HepG2 (cell line): ENCODE measurements around the gene GPRIN1. TPM values are rescaled to one million over a fixed set of nuclear protein-coding genes. Genes with fewer than 3 reads are reported as not detected.

ENCODE experiments used
- ATF5 ChIP-seq: sonication (generic); formaldehyde crosslinking; IDR thresholded peaks from 2 replicates; pipeline ENCODE4 v1.4.0; 2020; ENCODE audit warnings: mild to moderate bottlenecking, low read depth, missing genetic modification reagents
- BATF2 ChIP-seq: sonication (generic); formaldehyde crosslinking; IDR thresholded peaks from 2 replicates; pipeline ENCODE4 v1.8.0; 2022; ENCODE audit warnings: mild to moderate bottlenecking, missing genetic modification reagents, moderate library complexity
- EHMT2 ChIP-seq: fragments of 200-600 bp; sonication (generic); IDR thresholded peaks from 2 replicates; pipeline ENCODE4 v1.7.0; 2017; ENCODE audit warnings: antibody characterized with exemption, low read depth, low read length, borderline replicate concordance
- FOXK1 ChIP-seq: sonication (generic); formaldehyde crosslinking; IDR thresholded peaks from 2 replicates; pipeline ENCODE4 v1.4.0; 2020; ENCODE audit warnings: low read depth, missing genetic modification reagents, borderline replicate concordance
- GMEB1 ChIP-seq: sonication (generic); formaldehyde crosslinking; IDR thresholded peaks from 2 replicates; pipeline ENCODE4 v1.5.1; 2020; ENCODE audit warnings: missing genetic modification reagents, mild to moderate bottlenecking, borderline replicate concordance
- GTF2F1 ChIP-seq: fragments of 150-350 bp; IDR thresholded peaks from 2 replicates; pipeline ENCODE4 v1.6.1; 2014; ENCODE audit warnings: low read length
- HNF4G ChIP-seq, 2 experiments: sonication (generic) in 1 of 2; formaldehyde crosslinking in 1 of 2; IDR thresholded peaks; 2 replicates each; pipeline versions ENCODE4 v1.4.0 to v1.6.1; 2011 to 2020; ENCODE audit warnings: borderline replicate concordance in 2 of 2, low read depth in 2 of 2, mild to moderate bottlenecking in 2 of 2, low read length in 1 of 2, missing genetic modification reagents in 1 of 2, moderate library complexity in 1 of 2
- KDM5A ChIP-seq: fragments of 200-600 bp; sonication (generic); IDR thresholded peaks from 2 replicates; pipeline ENCODE4 v1.7.0; 2018; ENCODE audit warnings: antibody characterized with exemption, mild to moderate bottlenecking, low read length, borderline replicate concordance
- LCORL ChIP-seq, 2 experiments: fragments of 450-650 bp in 1 of 2; sonication (generic) in 1 of 2; formaldehyde crosslinking in 1 of 2; IDR thresholded peaks; 2 replicates each; pipeline versions ENCODE4 v1.5.0 to v1.6.1; 2017 to 2020; ENCODE audit warnings: antibody characterized with exemption in 1 of 2, missing genetic modification reagents in 1 of 2
- NONO ChIP-seq, 2 experiments: fragments of 450-650 bp in 1 of 2; sonication (generic) in 1 of 2; formaldehyde crosslinking in 1 of 2; IDR thresholded peaks in 1 of 2; conservative IDR thresholded peaks in 1 of 2; 2 replicates each; pipeline versions ENCODE4 v1.6.1 to v1.8.0; 2017 to 2022; ENCODE audit warnings: mild to moderate bottlenecking in 1 of 2, missing genetic modification reagents in 1 of 2, moderate library complexity in 1 of 2
- POGZ ChIP-seq: sonication (generic); formaldehyde crosslinking; IDR thresholded peaks from 2 replicates; pipeline ENCODE4 v1.4.0; 2020; ENCODE audit warnings: mild to moderate bottlenecking, missing genetic modification reagents
- POLR2G ChIP-seq: fragments of 200-400 bp; formaldehyde crosslinking; IDR thresholded peaks from 2 replicates; pipeline ENCODE4 v1.6.1; 2018; ENCODE audit warnings: mild to moderate bottlenecking, low read depth, low read length, moderate library complexity
- RXRA ChIP-seq: sonication (generic); formaldehyde crosslinking; IDR thresholded peaks from 2 replicates; pipeline ENCODE4 v1.5.1; 2020; ENCODE audit warnings: missing genetic modification reagents
- SNRNP70 ChIP-seq: fragments of 200-400 bp; formaldehyde crosslinking; IDR thresholded peaks from 2 replicates; pipeline ENCODE4 v1.6.1; 2017; ENCODE audit warnings: mild to moderate bottlenecking, low read depth, low read length, moderate library complexity
- ZBTB43 ChIP-seq: sonication (generic); formaldehyde crosslinking; conservative IDR thresholded peaks from 2 replicates; pipeline ENCODE4 v1.4.0; 2020; ENCODE audit warnings: missing genetic modification reagents
- ZFX ChIP-seq: sonication (generic); formaldehyde crosslinking; IDR thresholded peaks from 2 replicates; pipeline ENCODE4 v1.4.0; 2020; ENCODE audit warnings: mild to moderate bottlenecking, low read depth, missing genetic modification reagents, moderate library complexity
- ZNF235 ChIP-seq: sonication (generic); formaldehyde crosslinking; IDR thresholded peaks from 2 replicates; pipeline ENCODE4 v1.8.1; 2023; ENCODE audit warnings: mild to moderate bottlenecking, missing genetic modification reagents, borderline replicate concordance
- ZNF720 ChIP-seq: sonication (generic); formaldehyde crosslinking; IDR thresholded peaks from 2 replicates; pipeline ENCODE4 v1.4.0; 2020; ENCODE audit warnings: missing genetic modification reagents
- ZNF772 ChIP-seq: sonication (generic); formaldehyde crosslinking; IDR thresholded peaks from 2 replicates; pipeline ENCODE4 v1.5.0; 2020; ENCODE audit warnings: mild to moderate bottlenecking, missing genetic modification reagents
- ZNF891 ChIP-seq: sonication (generic); formaldehyde crosslinking; IDR thresholded peaks from 2 replicates; pipeline ENCODE4 v1.5.0; 2020; ENCODE audit warnings: mild to moderate bottlenecking, missing genetic modification reagents
- polyA plus RNA-seq, 8 experiments: library from polyadenylated mRNA; depleted of rRNA in 3 of 8; stranded (reverse) in 7 of 8; unstranded in 1 of 8; fragments of >200 nt; fragmentation: Illumina TruSeq in 4 of 8; extraction: Trizol in 4 of 8; gene quantifications; 2 replicates each; pipeline versions ENCODE4 v1.2.1 to v1.2.3, GENCODE V29; 2011 to 2016; ENCODE audit warnings: low read depth in 4 of 8, missing spikeins in 1 of 8, mixed read lengths in 1 of 8; ENCODE audit not compliant: insufficient read depth in 1 of 8
- total RNA-seq, 5 experiments: library from RNA; depleted of rRNA; stranded (reverse); fragments of >200 nt; fragmentation: Illumina TruSeq; extraction: Trizol; gene quantifications; 2 replicates each; pipeline ENCODE4 v1.2.3, GENCODE V29; 2016; ENCODE audit warnings: low read depth in 1 of 5
- TF ChIP-seq, protein P1 (sequence below): sonication (generic); formaldehyde crosslinking; IDR thresholded peaks from 2 replicates; pipeline ENCODE4 v1.9.0; 2022; ENCODE audit warnings: missing genetic modification reagents, mild to moderate bottlenecking, borderline replicate concordance

The GPRIN1 gene
- total and polyA plus RNA-seq, 2 of the 13 experiments (the other 11 are each of a cell fraction or from before 2014, with no cell fraction given) = 0.32 to 2.0 TPM

DNA sequence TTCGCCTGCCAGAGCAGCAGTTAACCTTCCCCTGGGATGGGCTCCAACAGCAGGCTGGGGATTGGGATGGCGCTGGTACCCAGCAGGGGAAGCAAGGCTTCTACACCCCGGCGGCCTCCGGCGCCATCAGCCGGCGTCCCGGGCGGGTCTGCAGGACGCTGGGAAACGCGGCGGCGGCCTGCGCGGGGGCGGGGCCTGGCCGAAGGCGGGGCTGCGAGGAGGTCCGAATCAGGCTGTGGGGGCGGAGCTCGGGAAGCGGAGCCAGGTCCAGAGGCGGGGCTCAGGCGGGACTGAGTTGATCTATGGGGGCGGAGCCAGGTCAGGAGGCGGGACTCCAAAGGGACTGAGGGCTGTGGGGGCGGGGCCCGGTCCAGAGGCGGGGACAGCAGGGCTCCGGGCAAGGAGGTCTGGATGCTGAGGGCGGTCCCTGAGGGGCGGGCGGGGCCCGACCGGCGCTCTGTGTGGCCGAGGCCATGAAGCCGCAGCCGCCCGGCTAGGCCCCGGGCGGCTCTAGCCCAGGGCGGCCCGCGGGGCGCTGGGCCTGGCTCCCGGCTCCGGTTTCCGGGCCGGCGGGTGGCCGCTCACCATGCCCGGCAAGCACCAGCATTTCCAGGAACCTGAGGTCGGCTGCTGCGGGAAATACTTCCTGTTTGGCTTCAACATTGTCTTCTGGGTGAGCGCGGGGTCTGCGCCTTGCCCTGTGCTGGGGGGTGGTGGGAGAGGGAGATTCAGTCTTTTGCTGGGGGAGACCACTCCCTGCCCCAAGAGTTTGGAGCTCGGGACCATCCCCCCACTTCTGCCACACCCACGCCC, 37.3 kb upstream of the GPRIN1 start, which contains the start of gene TSPAN17 (continued):
- no peak for TF ChIP-seq HNF4G (IDR thresholded peaks at IDR 0.05; ENCODE audit: borderline replicate concordance, low read depth, low read length)
- TF ChIP-seq HNF4G (CRISPR knock-in tag; IDR thresholded peaks at IDR 0.05; ENCODE audit: borderline replicate concordance, low read depth) = no peak
- no peak for TF ChIP-seq NONO (IDR thresholded peaks at IDR 0.05)
- 0 out of 2 replicates have a peak, but pooled peaks have one; percentile 33 for TF ChIP-seq NONO (CRISPR knock-in tag; conservative IDR thresholded peaks at IDR 0.05)
- 0 out of 2 replicates have a peak, but pooled peaks have one; percentile 2 for TF ChIP-seq ZNF235
- no peak for TF ChIP-seq ZNF720
- TF ChIP-seq POLR2G = peak; percentile 82
- TF ChIP-seq, protein P1, sequence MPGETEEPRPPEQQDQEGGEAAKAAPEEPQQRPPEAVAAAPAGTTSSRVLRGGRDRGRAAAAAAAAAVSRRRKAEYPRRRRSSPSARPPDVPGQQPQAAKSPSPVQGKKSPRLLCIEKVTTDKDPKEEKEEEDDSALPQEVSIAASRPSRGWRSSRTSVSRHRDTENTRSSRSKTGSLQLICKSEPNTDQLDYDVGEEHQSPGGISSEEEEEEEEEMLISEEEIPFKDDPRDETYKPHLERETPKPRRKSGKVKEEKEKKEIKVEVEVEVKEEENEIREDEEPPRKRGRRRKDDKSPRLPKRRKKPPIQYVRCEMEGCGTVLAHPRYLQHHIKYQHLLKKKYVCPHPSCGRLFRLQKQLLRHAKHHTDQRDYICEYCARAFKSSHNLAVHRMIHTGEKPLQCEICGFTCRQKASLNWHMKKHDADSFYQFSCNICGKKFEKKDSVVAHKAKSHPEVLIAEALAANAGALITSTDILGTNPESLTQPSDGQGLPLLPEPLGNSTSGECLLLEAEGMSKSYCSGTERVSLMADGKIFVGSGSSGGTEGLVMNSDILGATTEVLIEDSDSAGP (CRISPR knock-in tag) = peak; percentile 78; the same call in 1 of the 2 replicates
- no peak for TF ChIP-seq BATF2 (CRISPR knock-in tag)
- TF ChIP-seq ZBTB43 (CRISPR knock-in tag) = no peak
- TF ChIP-seq ZNF772 (CRISPR knock-in tag) = peak; percentile 43; the same call in 1 of the 2 replicates
- no peak for TF ChIP-seq KDM5A
- peak; percentile 70 for TF ChIP-seq ZFX (CRISPR knock-in tag)
- no peak for TF ChIP-seq EHMT2
- TF ChIP-seq LCORL (IDR thresholded peaks at IDR 0.05) = no peak
- peak; percentile 54 for TF ChIP-seq LCORL (CRISPR knock-in tag; IDR thresholded peaks at IDR 0.05)
- TF ChIP-seq SNRNP70 = no peak
- peak; percentile 83 for TF ChIP-seq GMEB1 (CRISPR knock-in tag)
- TF ChIP-seq ATF5 (CRISPR knock-in tag) = no peak
- TF ChIP-seq GTF2F1 = no peak
- TF ChIP-seq POGZ (CRISPR knock-in tag) = peak; percentile 25; the same call in 1 of the 2 replicates
- no peak for TF ChIP-seq FOXK1
- no peak for TF ChIP-seq RXRA
- peak; percentile 72; the same call in 1 of the 2 replicates for TF ChIP-seq ZNF891 (CRISPR knock-in tag)
